MCF 10A (cell line): Measurements from ENCODE around the gene ZNF561. TPM values are rescaled to one million over a fixed set of nuclear protein-coding genes. Genes with fewer than 3 reads are reported as not detected.

Experiments
- BruUV-seq: library from RNA; stranded (reverse); fragments of 400-500 nt; replicated peaks from 2 replicates; lab custom pipeline; 2021; lab: Mats Ljungman, UMichigan
- CTCF ChIA-PET: fragments of 300-600 bp; sonication (Branson Sonifier 250); formaldehyde crosslinking; extraction: SDS; loops from one replicate; lab custom pipeline; 2021; ENCODE audit warnings: antibody characterized with exemption, inconsistent platforms; lab: Yijun Ruan, JAX
- POLR2A ChIA-PET: fragments of 300-600, 350-650 bp; sonication (Branson Sonifier 250); formaldehyde crosslinking; extraction: SDS; loops from one replicate; lab custom pipeline; 2020; ENCODE audit warnings: antibody characterized with exemption, inconsistent platforms; lab: Yijun Ruan, JAX
- DNase-seq: peaks from one replicate; pipeline ENCODE4 v3.0.0-alpha.2; 2018; ENCODE audit not compliant: unreplicated experiment
- H3K27ac Mint-ChIP-seq: one replicate; pipeline ENCODE4 v1.8.0; 2022; ENCODE audit warnings: mild to moderate bottlenecking, low read depth, mixed read lengths; ENCODE audit not compliant: unreplicated experiment
- H3K27me3 Mint-ChIP-seq: one replicate; pipeline ENCODE4 v1.8.0; 2022; ENCODE audit warnings: mixed read lengths; ENCODE audit not compliant: insufficient read depth, unreplicated experiment
- H3K36me3 Mint-ChIP-seq: one replicate; pipeline ENCODE4 v1.8.0; 2022; ENCODE audit warnings: mild to moderate bottlenecking, moderate library complexity, mixed read lengths; ENCODE audit not compliant: insufficient read depth, unreplicated experiment
- H3K4me1 Mint-ChIP-seq: one replicate; pipeline ENCODE4 v1.8.0; 2022; ENCODE audit warnings: mixed read lengths; ENCODE audit not compliant: insufficient read depth, unreplicated experiment
- H3K4me3 Mint-ChIP-seq: one replicate; pipeline ENCODE4 v1.8.0; 2022; ENCODE audit warnings: mild to moderate bottlenecking, moderate library complexity, mixed read lengths; ENCODE audit not compliant: unreplicated experiment
- H3K9me3 Mint-ChIP-seq: one replicate; pipeline ENCODE4 v1.8.0; 2022; ENCODE audit warnings: mixed read lengths; ENCODE audit not compliant: unreplicated experiment
- CTCF ChIP-seq: fragments of 200-600 bp; IDR thresholded peaks from one replicate; pipeline ENCODE4 v1.8.0; 2022; ENCODE audit warnings: antibody characterized with exemption, mild to moderate bottlenecking; ENCODE audit not compliant: unreplicated experiment
- intact Hi-C: fragments of 100-400 bp; cut with micrococcal nuclease; formaldehyde crosslinking; loops from 2 replicates; pipeline ENCODE4 v1.14.1; 2022
- total RNA-seq: library from RNA; stranded (reverse); gene quantifications from 2 replicates; pipeline ENCODE4 v1.2.3, GENCODE V29; 2022

Gene ZNF561
- total RNA-seq, 1 experiment from 2014 or later, result 37.7 TPM

GRCh38 chr19:9644472-9644871, 23.4 kb upstream of the ZNF561 start:
- BruUV-seq, result no TSS peak
- Mint-ChIP-seq H3K9me3 (peaks cover 16% of the 10 kb centered on the region), H3K4me1 (no peaks in the 10 kb centered on the region), H3K27ac (no peak overlapping the region), H3K27me3 (no peaks in the 10 kb centered on the region), H3K4me3 (no peak overlapping the region), H3K36me3 (peaks cover 48% of the 10 kb centered on the region)
- no peak for TF ChIP-seq CTCF
- CTCF ChIA-PET, result interaction anchor here (0.5 to 2.8 kb wide), 4 partner anchors 10 to 344 kb away, joined by 3 to 10 read pairs (median 4); no protein-coding TSS in a partner anchor
- intact Hi-C loops, result no loop called here
- POLR2A ChIA-PET, result interaction anchor here (1.0 to 1.3 kb wide), 2 partner anchors 10 to 13 kb away, joined by 3 read pairs; no protein-coding TSS in a partner anchor
- DNase-seq, result no peak

GRCh38 chr19:9641810-9642209, 20.8 kb upstream of the ZNF561 start:
- DNase-seq, result no peak
- POLR2A ChIA-PET, result interaction anchor here (0.6 kb wide), 1 partner anchor 155 kb away, joined by 3 read pairs; no protein-coding TSS in a partner anchor
- H3K27me3 Mint-ChIP-seq, result no peaks in the 10 kb centered on the region
- CTCF ChIA-PET, result interaction anchor here (0.6 kb wide), 3 partner anchors 17 to 149 kb away, joined by 3 to 5 read pairs (median 4); no protein-coding TSS in a partner anchor
- no peak overlapping the region for H3K4me3 Mint-ChIP-seq
- peaks cover 21% of the 10 kb centered on the region for H3K36me3 Mint-ChIP-seq
- intact Hi-C loops, result no loop called here
- H3K27ac Mint-ChIP-seq, result no peak overlapping the region
- no TSS peak for BruUV-seq
- TF ChIP-seq CTCF, result no peak
- peaks cover 16% of the 10 kb centered on the region for H3K9me3 Mint-ChIP-seq
- no peaks in the 10 kb centered on the region for H3K4me1 Mint-ChIP-seq

GRCh38 chr19:9640956-9641355, 19.9 kb upstream of the ZNF561 start:
- H3K27ac Mint-ChIP-seq, result no peak overlapping the region
- H3K27me3 Mint-ChIP-seq, result no peaks in the 10 kb centered on the region
- TF ChIP-seq CTCF, result no peak
- ChIA-PET CTCF (interaction anchor here (1.9 kb wide), 1 partner anchor 15 kb away, joined by 4 read pairs; no protein-coding TSS in a partner anchor), POLR2A (interaction anchor here (1.2 kb wide), 1 partner anchor 10 kb away, joined by 3 read pairs; no protein-coding TSS in a partner anchor)
- H3K9me3 Mint-ChIP-seq, result peaks cover 16% of the 10 kb centered on the region
- peaks cover 13% of the 10 kb centered on the region for H3K36me3 Mint-ChIP-seq
- no peak for DNase-seq
- H3K4me3 Mint-ChIP-seq, result no peak overlapping the region
- H3K4me1 Mint-ChIP-seq, result no peaks in the 10 kb centered on the region
- no TSS peak for BruUV-seq
- intact Hi-C loops, result no loop called here

GRCh38 chr19:9636018-9636417, 15.0 kb upstream of the ZNF561 start:
- no peaks in the 10 kb centered on the region for H3K4me1 Mint-ChIP-seq
- H3K27ac Mint-ChIP-seq, result no peak overlapping the region
- POLR2A ChIA-PET, result interaction anchor here (1.1 kb wide), 1 partner anchor 18 kb away, joined by 3 read pairs; no protein-coding TSS in a partner anchor
- H3K36me3 Mint-ChIP-seq, result peaks cover 7% of the 10 kb centered on the region
- intact Hi-C loops, result no loop called here
- BruUV-seq, result no TSS peak
- H3K4me3 Mint-ChIP-seq, result no peak overlapping the region
- no peaks in the 10 kb centered on the region for H3K27me3 Mint-ChIP-seq
- CTCF ChIA-PET, result interaction anchor here (1.6 kb wide), 1 partner anchor 10 kb away, joined by 6 read pairs; no protein-coding TSS in a partner anchor
- peaks cover 8% of the 10 kb centered on the region for H3K9me3 Mint-ChIP-seq
- no peak for DNase-seq
- TF ChIP-seq CTCF, result no peak
